HCT116 (cell line): Measurements from ENCODE around the gene GGT5.

Experiments used
- CEBPB ChIP-seq: IDR thresholded peaks from 2 replicates; pipeline ENCODE4 v1.6.1; 2012; ENCODE audit warnings: low read depth
- CTCF ChIP-seq, 3 experiments: fragments of 200-600 bp in 1 of 3; sonication (generic) in 1 of 3; IDR thresholded peaks in 2 of 3; conservative IDR thresholded peaks in 1 of 3; 2 replicates each; pipeline ENCODE4 v1.5.1; 2012 to 2017; ENCODE audit warnings: low read depth in 2 of 3, low read length in 2 of 3, antibody characterized with exemption in 1 of 3, borderline replicate concordance in 1 of 3, control low read depth in 1 of 3, mild to moderate bottlenecking in 1 of 3, mixed read lengths in 1 of 3, mixed run types in 1 of 3, moderate library complexity in 1 of 3; ENCODE audit not compliant: insufficient read depth in 1 of 3
- EZH2 ChIP-seq: fragments of 200-600 bp; sonication (generic); IDR thresholded peaks from 2 replicates; pipeline ENCODE4 v1.6.1; 2017; ENCODE audit warnings: antibody characterized with exemption, mixed run types
- EZH2phosphoT487 ChIP-seq: fragments of 200-600 bp; IDR thresholded peaks from 2 replicates; pipeline ENCODE4 v1.6.1; 2018; ENCODE audit warnings: antibody characterized with exemption, borderline replicate concordance
- MAX ChIP-seq: IDR thresholded peaks from 2 replicates; pipeline ENCODE4 v1.6.1; 2012
- POLR2A ChIP-seq: IDR thresholded peaks from 2 replicates; pipeline ENCODE4 v1.7.0; 2011; ENCODE audit warnings: borderline replicate concordance; ENCODE audit not compliant: insufficient read depth, insufficient read length; ENCODE audit errors: extremely low read depth
- POLR2AphosphoS5 ChIP-seq: IDR thresholded peaks from 2 replicates; pipeline ENCODE4 v1.6.1; 2011; ENCODE audit warnings: mild to moderate bottlenecking, low read depth, low read length, moderate library complexity
- RAD21 ChIP-seq: IDR thresholded peaks from 2 replicates; pipeline ENCODE4 v1.6.1; 2012; ENCODE audit warnings: low read depth, mild to moderate bottlenecking
- SIN3A ChIP-seq: IDR thresholded peaks from 2 replicates; pipeline ENCODE4 v1.6.1; 2012; ENCODE audit warnings: low read depth
- SP1 ChIP-seq: IDR thresholded peaks from 2 replicates; pipeline ENCODE4 v1.6.1; 2012; ENCODE audit warnings: low read depth
- TCF7L2 ChIP-seq: IDR thresholded peaks from 2 replicates; pipeline ENCODE4 v1.7.0; 2011; ENCODE audit warnings: borderline replicate concordance, inconsistent platforms; ENCODE audit not compliant: insufficient read depth, insufficient read length; ENCODE audit errors: extremely low read depth
- YY1 ChIP-seq: IDR thresholded peaks from 2 replicates; pipeline ENCODE4 v1.6.1; 2011; ENCODE audit warnings: low read length, low read depth, moderate library complexity, mild to moderate bottlenecking; ENCODE audit not compliant: insufficient replicate concordance; ENCODE audit errors: extremely low read depth
- ZBTB33 ChIP-seq: IDR thresholded peaks from 2 replicates; pipeline ENCODE4 v1.6.1; 2011; ENCODE audit warnings: mild to moderate bottlenecking, low read length, moderate library complexity; ENCODE audit not compliant: insufficient replicate concordance; ENCODE audit errors: extremely low read depth
- ZNF274 ChIP-seq: fragments of 200-500 bp; sonication (Bioruptor generic); IDR thresholded peaks from 2 replicates; pipeline ENCODE4 v1.6.1; 2014; ENCODE audit warnings: mild to moderate bottlenecking, low read depth, low read length, inconsistent platforms

GRCh38 chr22:24186352-24186740, 58.5 kb downstream of the GGT5 start:
- TF ChIP-seq CTCF (IDR thresholded peaks at IDR 0.05 in 2 of 3, conservative IDR thresholded peaks at IDR 0.05 in 1 of 3; ENCODE audit: borderline replicate concordance in 1 of 3, insufficient read depth in 1 of 3, low read depth in 2 of 3, low read length in 2 of 3) (no peak), POLR2AphosphoS5 (no peak), EZH2 (no peak), SP1 (no peak), TCF7L2 (no peak), POLR2A (no peak), SIN3A (no peak), MAX (no peak), ZNF274 (no peak), RAD21 (no peak), CEBPB (no peak), EZH2phosphoT487 (no peak), YY1 (no peak), ZBTB33 (no peak)
